Activated CD8-positive, alpha-beta T cell treated with anti-CD3 and anti-CD28 coated beads, Interleukin-2, amount 10 ng/mL, durations not matched to agents 7 days and 5 days (primary cell): Measurements from ENCODE around the gene NLRC5. TPM values are rescaled to one million over a fixed set of nuclear protein-coding genes. Genes with fewer than 3 reads are reported as not detected.

Experiments used
- ATAC-seq: fragments of 150-1000 bp; cut with Tn5 transposase; one replicate; pipeline ENCODE4 v1.10.0; 2021; ENCODE audit warnings: moderate library complexity
- CTCF ChIA-PET: fragments of 350-600 bp; sonication (Branson Sonifier 250); formaldehyde crosslinking; loops from one replicate; lab custom pipeline; 2021; ENCODE audit warnings: antibody characterized with exemption; lab: Charles Lee
- POLR2A ChIA-PET: fragments of 350-600 bp; sonication (Branson Sonifier 250); formaldehyde crosslinking; loops from one replicate; lab custom pipeline; 2021; ENCODE audit warnings: antibody characterized with exemption; lab: Charles Lee
- DNase-seq: peaks from one replicate; pipeline ENCODE4 v3.0.0-alpha.2; 2020
- H3K27ac Mint-ChIP-seq: one replicate; pipeline ENCODE4 v1.8.0; 2021; ENCODE audit warnings: mild to moderate bottlenecking, mixed read lengths
- H3K27me3 Mint-ChIP-seq: one replicate; pipeline ENCODE4 v1.8.0; 2021; ENCODE audit warnings: low read depth, mixed read lengths
- H3K36me3 Mint-ChIP-seq: one replicate; pipeline ENCODE4 v1.8.0; 2021; ENCODE audit warnings: low read depth, mixed read lengths
- H3K4me1 Mint-ChIP-seq: one replicate; pipeline ENCODE4 v1.8.0; 2021; ENCODE audit warnings: low read depth, mixed read lengths
- H3K4me3 Mint-ChIP-seq: one replicate; pipeline ENCODE4 v1.8.0; 2021; ENCODE audit warnings: mild to moderate bottlenecking, mixed read lengths
- H3K9me3 Mint-ChIP-seq: one replicate; pipeline ENCODE4 v1.8.0; 2022; ENCODE audit warnings: mixed read lengths; ENCODE audit not compliant: insufficient read depth
- total RNA-seq, 2 experiments: library from RNA; stranded (reverse); gene quantifications; one replicate each; pipeline ENCODE4 v1.2.3, GENCODE V29; 2021

NLRC5 gene
- total RNA-seq, 2 experiments from 2014 or later, result 280 to 291 TPM

GRCh38 chr16:56948234-56948633 lies 41.1 kb upstream of the NLRC5 start:
- Mint-ChIP-seq H3K4me3 (no peak overlapping the region), H3K36me3 (peaks cover 19% of the 10 kb centered on the region), H3K27ac (no peak overlapping the region), H3K9me3 (no peaks in the 10 kb centered on the region), H3K27me3 (no peaks in the 10 kb centered on the region), H3K4me1 (peaks cover 27% of the 10 kb centered on the region)
- no peak for ATAC-seq
- ChIA-PET CTCF (interaction anchor here (0.8 to 1.8 kb wide), 3 partner anchors 15 to 81 kb away, joined by 3 to 10 read pairs (median 3); no protein-coding TSS in a partner anchor), POLR2A (interaction anchor here (1.0 kb wide), 1 partner anchor 17 kb away, joined by 5 read pairs; no protein-coding TSS in a partner anchor)
- no peak for DNase-seq

DNA sequence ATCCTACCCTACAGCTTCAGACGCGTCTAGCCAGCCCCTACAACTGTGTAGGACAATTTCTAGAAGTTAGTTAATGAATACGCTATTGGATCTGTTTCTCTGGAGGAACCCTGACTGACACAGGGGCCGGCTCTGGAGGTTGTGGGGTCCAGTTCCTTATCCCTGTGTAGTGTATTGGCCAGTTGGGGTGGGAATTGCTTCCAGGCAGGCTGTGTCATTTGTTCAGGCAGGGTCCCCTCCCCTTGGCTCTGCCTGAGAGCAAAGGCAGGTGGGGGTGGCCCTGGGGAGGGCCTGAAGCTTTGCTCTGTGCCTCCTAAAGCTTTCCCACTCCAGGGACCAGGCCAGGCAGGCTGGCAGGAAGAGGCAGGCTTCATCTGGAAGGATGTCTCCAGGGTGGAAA lies 39.3 kb upstream of the NLRC5 start:
- no peak overlapping the region for H3K4me3 Mint-ChIP-seq
- CTCF ChIA-PET, result interaction anchor here (0.6 to 6.5 kb wide), 10 partner anchors 8 to 160 kb away, joined by 3 to 63 read pairs (median 5); partner anchors contain the start of gene SLC12A3
- POLR2A ChIA-PET, result interaction anchor here (1.2 to 1.4 kb wide), 2 partner anchors 17 to 19 kb away, joined by 4 to 5 read pairs; no protein-coding TSS in a partner anchor
- DNase-seq (no peak), ATAC-seq (no peak)
- H3K27me3 Mint-ChIP-seq, result no peaks in the 10 kb centered on the region
- H3K36me3 Mint-ChIP-seq, result peaks cover 4% of the 10 kb centered on the region
- no peak overlapping the region for H3K27ac Mint-ChIP-seq
- H3K9me3 Mint-ChIP-seq, result no peaks in the 10 kb centered on the region
- H3K4me1 Mint-ChIP-seq, result peaks cover 17% of the 10 kb centered on the region

GRCh38 chr16:56950455-56950854 lies 38.9 kb upstream of the NLRC5 start:
- CTCF ChIA-PET, result interaction anchor here (0.6 to 6.5 kb wide), 13 partner anchors 8 to 274 kb away, joined by 3 to 63 read pairs (median 5); partner anchors contain the start of gene SLC12A3
- POLR2A ChIA-PET, result interaction anchor here (0.8 to 1.4 kb wide), 3 partner anchors 17 to 87 kb away, joined by 4 to 5 read pairs (median 4); no protein-coding TSS in a partner anchor
- H3K4me1 Mint-ChIP-seq, result peaks cover 16% of the 10 kb centered on the region
- peak overlapping the region; percentile 4 for H3K27ac Mint-ChIP-seq
- peaks cover 3% of the 10 kb centered on the region for H3K36me3 Mint-ChIP-seq
- DNase-seq, result no peak
- no peak overlapping the region for H3K4me3 Mint-ChIP-seq
- ATAC-seq, result no peak
- H3K9me3 Mint-ChIP-seq, result no peaks in the 10 kb centered on the region
- H3K27me3 Mint-ChIP-seq, result no peaks in the 10 kb centered on the region

DNA sequence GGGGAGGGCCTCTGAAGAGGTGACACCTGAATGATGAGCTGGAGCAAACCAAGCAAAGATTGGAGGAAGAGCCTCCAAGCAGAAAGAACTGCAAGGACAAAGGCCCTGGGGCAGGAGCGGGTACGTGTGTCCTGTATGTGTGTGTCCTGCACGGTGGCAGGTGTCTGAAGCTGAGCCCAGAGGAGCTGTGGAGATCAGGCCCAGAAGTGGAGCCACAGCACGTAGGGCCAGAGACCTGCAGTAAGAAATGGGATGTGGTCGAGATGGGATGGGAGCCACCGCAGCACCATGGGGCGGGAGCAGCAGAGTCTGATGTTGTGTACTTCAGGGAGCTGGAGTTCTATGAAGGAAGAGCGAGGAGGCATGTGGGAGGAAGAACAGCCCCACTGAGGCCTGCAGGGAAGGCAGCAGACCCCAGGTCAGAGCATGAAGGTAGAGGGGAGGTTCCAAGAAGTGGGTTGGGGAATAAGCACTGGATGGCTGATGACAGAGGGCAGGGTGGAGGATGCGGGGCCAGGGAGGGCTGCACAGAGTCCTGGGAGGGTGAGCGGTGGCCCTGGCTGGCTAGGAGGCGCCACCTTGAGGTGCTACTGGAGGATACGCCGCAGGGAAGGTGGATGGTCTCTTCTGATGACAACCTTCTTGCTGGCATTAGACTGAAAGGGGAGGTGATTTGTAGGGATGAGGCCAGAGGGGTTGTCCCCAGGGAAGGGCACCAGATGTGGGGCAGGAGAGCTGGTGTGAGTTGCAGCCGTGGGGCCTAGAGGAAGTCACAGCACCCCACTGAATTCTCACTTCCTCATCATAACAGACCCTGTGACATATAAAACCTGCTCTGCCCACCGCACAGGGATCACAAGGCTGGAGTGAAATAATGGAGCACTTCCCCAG lies 38.2 kb upstream of the NLRC5 start:
- Mint-ChIP-seq H3K27me3 (peaks cover under 1% of the 10 kb centered on the region), H3K36me3 (peaks cover 3% of the 10 kb centered on the region), H3K4me3 (no peak overlapping the region), H3K27ac (peak overlapping the region; percentile 18), H3K9me3 (no peaks in the 10 kb centered on the region), H3K4me1 (peaks cover 16% of the 10 kb centered on the region)
- ATAC-seq (peak; percentile 82), DNase-seq (peak; percentile 75)
- ChIA-PET POLR2A (interaction anchor here (0.6 to 3.0 kb wide), 4 partner anchors 9 to 721 kb away, joined by 3 to 12 read pairs (median 4); partner anchors contain the start of gene HERPUD1), CTCF (interaction anchor here (0.5 to 6.5 kb wide), 26 partner anchors 7 to 375 kb away, joined by 3 to 63 read pairs (median 4); partner anchors contain the start of genes NLRC5 and SLC12A3)

GRCh38 chr16:56953006-56953405 lies 36.4 kb upstream of the NLRC5 start:
- Mint-ChIP-seq H3K4me1 (peaks cover 16% of the 10 kb centered on the region), H3K27me3 (peaks cover 2% of the 10 kb centered on the region), H3K4me3 (no peak overlapping the region), H3K36me3 (no peaks in the 10 kb centered on the region), H3K9me3 (no peaks in the 10 kb centered on the region), H3K27ac (no peak overlapping the region)
- no peak for ATAC-seq
- ChIA-PET CTCF (interaction anchor here (1.3 to 6.5 kb wide), 7 partner anchors 9 to 160 kb away, joined by 4 to 63 read pairs (median 33); partner anchors contain the start of gene SLC12A3), POLR2A (interaction anchor here (3.0 kb wide), 1 partner anchor 21 kb away, joined by 12 read pairs; the partner anchor contains the start of gene HERPUD1)
- DNase-seq, result no peak

GRCh38 chr16:56956076-56956475 lies 33.3 kb upstream of the NLRC5 start:
- no peak for DNase-seq
- peaks cover 5% of the 10 kb centered on the region for H3K27me3 Mint-ChIP-seq
- no peaks in the 10 kb centered on the region for H3K36me3 Mint-ChIP-seq
- ATAC-seq, result no peak
- no peaks in the 10 kb centered on the region for H3K9me3 Mint-ChIP-seq
- no peak overlapping the region for H3K4me3 Mint-ChIP-seq
- ChIA-PET POLR2A (no interaction called here), CTCF (interaction anchor here (0.7 to 6.5 kb wide), 2 partner anchors 8 to 11 kb away, joined by 3 to 63 read pairs; no protein-coding TSS in a partner anchor)
- H3K4me1 Mint-ChIP-seq, result peaks cover 7% of the 10 kb centered on the region
- H3K27ac Mint-ChIP-seq, result no peak overlapping the region

GRCh38 chr16:56956756-56957155 lies 32.6 kb upstream of the NLRC5 start:
- Mint-ChIP-seq H3K36me3 (no peaks in the 10 kb centered on the region), H3K27ac (no peak overlapping the region), H3K9me3 (no peaks in the 10 kb centered on the region), H3K4me3 (no peak overlapping the region), H3K27me3 (peaks cover 5% of the 10 kb centered on the region), H3K4me1 (peaks cover under 1% of the 10 kb centered on the region)
- ATAC-seq (no peak), DNase-seq (no peak)
- POLR2A ChIA-PET, result interaction anchor here (0.8 kb wide), 1 partner anchor 18 kb away, joined by 4 read pairs; no protein-coding TSS in a partner anchor
- CTCF ChIA-PET, result interaction anchor here (0.7 to 1.0 kb wide), 2 partner anchors 9 to 11 kb away, joined by 3 read pairs; no protein-coding TSS in a partner anchor

DNA sequence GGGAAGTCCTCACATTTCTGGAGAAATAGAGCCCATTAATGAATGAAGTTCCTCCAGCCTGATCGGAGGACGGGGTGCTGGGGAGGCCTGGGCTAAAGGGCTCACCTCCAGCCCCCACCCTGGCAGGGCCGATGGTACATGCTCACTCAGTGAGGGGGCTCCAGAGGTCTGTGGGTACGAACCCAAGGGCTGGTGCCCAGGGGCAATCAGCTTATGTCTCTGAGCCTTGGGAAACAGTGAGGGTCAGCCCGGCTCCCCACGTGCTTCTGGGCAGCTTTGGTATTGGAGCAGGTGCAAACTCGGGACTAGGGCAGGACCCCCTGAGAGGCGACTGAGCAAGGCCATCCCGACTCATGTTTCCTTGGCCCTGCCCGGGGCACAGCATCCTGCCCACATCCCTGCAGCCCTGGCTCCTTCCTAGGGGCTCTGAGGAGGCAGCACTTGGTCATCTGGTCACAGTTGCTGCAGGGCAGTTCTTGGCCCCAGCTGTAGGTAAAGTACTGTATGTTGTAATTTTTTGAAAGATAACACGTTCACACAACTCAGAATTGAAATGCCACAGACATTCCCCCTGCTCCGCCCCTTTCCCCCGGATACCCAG lies 28.6 kb upstream of the NLRC5 start:
- no peak overlapping the region for H3K27ac Mint-ChIP-seq
- POLR2A ChIA-PET, result interaction anchor here (0.5 kb wide), 1 partner anchor 72 kb away, joined by 4 read pairs; no protein-coding TSS in a partner anchor
- DNase-seq, result no peak

GRCh38 chr16:56961386-56961785 lies 28.0 kb upstream of the NLRC5 start:
- ChIA-PET CTCF (interaction anchor here (1.3 to 6.1 kb wide), 2 partner anchors 9 to 80 kb away, joined by 3 to 89 read pairs; no protein-coding TSS in a partner anchor), POLR2A (interaction anchor here (1.5 kb wide), 2 partner anchors 16 to 30 kb away, joined by 3 to 8 read pairs; no protein-coding TSS in a partner anchor)
- no peaks in the 10 kb centered on the region for H3K9me3 Mint-ChIP-seq
- DNase-seq (no peak), ATAC-seq (no peak)
- no peak overlapping the region for H3K4me3 Mint-ChIP-seq
- no peaks in the 10 kb centered on the region for H3K36me3 Mint-ChIP-seq
- peaks cover 22% of the 10 kb centered on the region for H3K4me1 Mint-ChIP-seq
- H3K27me3 Mint-ChIP-seq, result peaks cover 2% of the 10 kb centered on the region
- no peak overlapping the region for H3K27ac Mint-ChIP-seq

More for the DNA sequence above, 28.6 kb upstream of the NLRC5 start:
- no peak overlapping the region for H3K4me3 Mint-ChIP-seq
- no peak for ATAC-seq
- no peaks in the 10 kb centered on the region for H3K36me3 Mint-ChIP-seq
- no peaks in the 10 kb centered on the region for H3K9me3 Mint-ChIP-seq
- peaks cover 5% of the 10 kb centered on the region for H3K27me3 Mint-ChIP-seq
- peaks cover 16% of the 10 kb centered on the region for H3K4me1 Mint-ChIP-seq
- CTCF ChIA-PET, result interaction anchor here (6.1 kb wide), 1 partner anchor 80 kb away, joined by 89 read pairs; no protein-coding TSS in a partner anchor

DNA sequence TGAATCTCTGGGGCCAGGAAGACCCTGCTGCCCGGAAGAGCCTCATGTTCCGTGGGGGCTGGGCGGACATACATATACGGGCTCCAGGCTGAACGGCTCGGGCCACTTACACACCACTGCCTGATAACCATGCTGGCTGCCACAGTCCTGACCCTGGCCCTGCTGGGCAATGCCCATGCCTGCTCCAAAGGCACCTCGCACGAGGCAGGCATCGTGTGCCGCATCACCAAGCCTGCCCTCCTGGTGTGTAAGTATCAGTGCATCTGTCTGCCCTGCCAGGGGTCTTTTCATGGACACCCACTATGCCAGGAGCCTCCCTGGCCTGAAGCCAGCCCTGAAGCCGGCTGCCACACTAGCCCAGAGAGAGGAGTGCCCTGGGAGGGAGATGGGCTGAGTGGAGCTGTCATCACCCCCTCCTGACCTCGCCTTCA lies 27.5 kb upstream of the NLRC5 start, which contains the start of gene CETP:
Gene CETP, plus strand, starts transcription at position 100 of the 431 bp plus-strand sequence. Its CDS starts 30 bp downstream, at position 130.
- H3K27me3 Mint-ChIP-seq, result peaks cover 2% of the 10 kb centered on the region
- DNase-seq (no peak), ATAC-seq (no peak)
- no peaks in the 10 kb centered on the region for H3K9me3 Mint-ChIP-seq
- ChIA-PET POLR2A (interaction anchor here (1.5 kb wide), 2 partner anchors 17 to 30 kb away, joined by 3 to 8 read pairs; no protein-coding TSS in a partner anchor), CTCF (interaction anchor here (1.0 to 6.1 kb wide), 5 partner anchors 9 to 79 kb away, joined by 3 to 89 read pairs (median 63); no protein-coding TSS in a partner anchor)
- H3K36me3 Mint-ChIP-seq, result no peaks in the 10 kb centered on the region
- no peak within 1 kb of the TSS for H3K4me3 Mint-ChIP-seq
- no peak within 1 kb of the TSS for H3K27ac Mint-ChIP-seq
- H3K4me1 Mint-ChIP-seq, result peaks cover 22% of the 10 kb centered on the region
